Measurements from ENCODE around the gene GLIS1. TPM values are rescaled to one million over a fixed set of nuclear protein-coding genes. Genes with fewer than 3 reads are reported as not detected.

GLIS1 gene
- total RNA-seq, 2 donors from 2014 or later, result 0.20 to 0.22 TPM

- H3K4me1 ChIP-seq, result no peaks in the 10 kb centered on the region
- no peaks in the 10 kb centered on the region for H3K36me3 ChIP-seq
- H3K27me3 ChIP-seq, result no peaks in the 10 kb centered on the region
- H3K4me3 ChIP-seq, result no peak overlapping the region
- no peaks in the 10 kb centered on the region for H3K9me3 ChIP-seq
- TF ChIP-seq, protein P1, sequence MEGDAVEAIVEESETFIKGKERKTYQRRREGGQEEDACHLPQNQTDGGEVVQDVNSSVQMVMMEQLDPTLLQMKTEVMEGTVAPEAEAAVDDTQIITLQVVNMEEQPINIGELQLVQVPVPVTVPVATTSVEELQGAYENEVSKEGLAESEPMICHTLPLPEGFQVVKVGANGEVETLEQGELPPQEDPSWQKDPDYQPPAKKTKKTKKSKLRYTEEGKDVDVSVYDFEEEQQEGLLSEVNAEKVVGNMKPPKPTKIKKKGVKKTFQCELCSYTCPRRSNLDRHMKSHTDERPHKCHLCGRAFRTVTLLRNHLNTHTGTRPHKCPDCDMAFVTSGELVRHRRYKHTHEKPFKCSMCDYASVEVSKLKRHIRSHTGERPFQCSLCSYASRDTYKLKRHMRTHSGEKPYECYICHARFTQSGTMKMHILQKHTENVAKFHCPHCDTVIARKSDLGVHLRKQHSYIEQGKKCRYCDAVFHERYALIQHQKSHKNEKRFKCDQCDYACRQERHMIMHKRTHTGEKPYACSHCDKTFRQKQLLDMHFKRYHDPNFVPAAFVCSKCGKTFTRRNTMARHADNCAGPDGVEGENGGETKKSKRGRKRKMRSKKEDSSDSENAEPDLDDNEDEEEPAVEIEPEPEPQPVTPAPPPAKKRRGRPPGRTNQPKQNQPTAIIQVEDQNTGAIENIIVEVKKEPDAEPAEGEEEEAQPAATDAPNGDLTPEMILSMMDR (IDR thresholded peaks at IDR 0.05), result no peak
- H3K27ac ChIP-seq, result no peak overlapping the region
- DNase-seq (ENCODE audit: low spot score), result no peak
Measured at GRCh38 chr1:53658489-53659230, 80.3 kb downstream of the GLIS1 start.

- TF ChIP-seq, protein P1 (IDR thresholded peaks at IDR 0.05), result no peak
- no peak overlapping the region for H3K27ac ChIP-seq
- no peak for DNase-seq (ENCODE audit: low spot score)
- no peaks in the 10 kb centered on the region for H3K27me3 ChIP-seq
- H3K36me3 ChIP-seq, result no peaks in the 10 kb centered on the region
- no peaks in the 10 kb centered on the region for H3K9me3 ChIP-seq
- H3K4me3 ChIP-seq, result no peak overlapping the region
- no peaks in the 10 kb centered on the region for H3K4me1 ChIP-seq
Measured at GRCh38 chr1:53657891-53658396, 81.0 kb downstream of the GLIS1 start.

- Histone ChIP-seq H3K27me3 (no peaks in the 10 kb centered on the region), H3K9me3 (no peaks in the 10 kb centered on the region), H3K27ac (no peak overlapping the region), H3K36me3 (no peaks in the 10 kb centered on the region), H3K4me1 (no peaks in the 10 kb centered on the region), H3K4me3 (no peak overlapping the region)
- TF ChIP-seq, protein P1 (IDR thresholded peaks at IDR 0.05), result no peak
- no peak for DNase-seq (ENCODE audit: low spot score)
Measured at GRCh38 chr1:53657531-53657805, 81.5 kb downstream of the GLIS1 start.

DNA sequence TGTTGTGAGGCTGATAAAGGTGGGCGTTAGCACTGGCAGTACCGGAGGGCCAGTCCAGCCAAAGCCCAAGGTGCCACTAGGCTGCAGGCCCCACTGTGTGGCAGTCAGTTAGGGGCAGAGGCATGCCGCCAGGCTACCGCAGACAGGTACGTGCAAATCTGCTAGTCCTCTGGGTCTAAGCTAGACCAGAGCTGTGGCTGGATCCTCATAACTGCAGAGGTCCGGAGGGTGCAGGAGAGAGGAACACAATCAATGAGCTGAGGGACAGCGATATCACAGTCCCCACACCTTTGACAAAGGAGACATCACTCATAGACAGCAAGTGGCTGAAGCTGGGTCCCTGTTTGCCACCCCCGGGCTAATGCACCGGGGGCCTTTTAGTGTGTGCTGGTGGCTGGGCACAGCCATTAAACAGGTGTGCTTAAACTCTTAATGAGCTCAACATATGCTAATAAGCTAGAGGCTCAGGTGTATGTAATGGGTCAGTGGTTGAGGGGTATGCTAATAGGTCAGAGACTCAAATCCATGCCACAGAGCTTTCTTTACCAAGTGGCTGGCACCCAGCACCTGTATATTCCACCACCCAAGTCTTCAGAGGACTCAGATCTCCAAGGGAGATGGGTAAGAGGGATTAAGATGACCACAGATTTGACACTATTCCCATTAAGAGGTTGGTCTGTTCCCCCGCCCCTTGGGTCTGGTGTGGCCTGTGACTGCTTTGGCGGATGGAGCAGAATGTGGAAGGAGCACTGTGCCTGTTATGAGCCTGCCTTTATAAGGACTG, 82.0 kb downstream of the GLIS1 start:
- no peak for DNase-seq (ENCODE audit: low spot score)
- no peaks in the 10 kb centered on the region for H3K9me3 ChIP-seq
- no peak overlapping the region for H3K4me3 ChIP-seq
- H3K27ac ChIP-seq, result no peak overlapping the region
- no peaks in the 10 kb centered on the region for H3K36me3 ChIP-seq
- TF ChIP-seq, protein P1 (IDR thresholded peaks at IDR 0.05), result no peak
- H3K27me3 ChIP-seq, result no peaks in the 10 kb centered on the region
- H3K4me1 ChIP-seq, result no peaks in the 10 kb centered on the region

- H3K4me1 ChIP-seq, result no peaks in the 10 kb centered on the region
- H3K36me3 ChIP-seq, result no peaks in the 10 kb centered on the region
- no peak overlapping the region for H3K4me3 ChIP-seq
- no peaks in the 10 kb centered on the region for H3K27me3 ChIP-seq
- TF ChIP-seq, protein P1 (IDR thresholded peaks at IDR 0.05), result no peak
- no peaks in the 10 kb centered on the region for H3K9me3 ChIP-seq
- DNase-seq (ENCODE audit: low spot score), result no peak
- no peak overlapping the region for H3K27ac ChIP-seq
Measured at GRCh38 chr1:53655931-53656746, 82.8 kb downstream of the GLIS1 start.
